H9 (cell line): ENCODE results near the gene LTB4R2. TPM values are rescaled to one million over a fixed set of nuclear protein-coding genes. Genes with fewer than 3 reads are reported as not detected.
A peak's percentile ranks its signal among the peaks of the same experiment; 100 is the strongest.

ENCODE experiments used
- DNase-seq: peaks from one replicate; pipeline ENCODE4 v3.0.0-alpha.2; 2017
- H2AFZ ChIP-seq: one replicate; pipeline ENCODE4 v1.6.1; 2013; ENCODE audit warnings: mild to moderate bottlenecking, low read length, control low read depth, moderate library complexity
- H2AK5ac ChIP-seq: 2 replicates; pipeline ENCODE4 v1.6.1; 2013; ENCODE audit warnings: low read length, control low read depth, mixed read lengths; ENCODE audit not compliant: insufficient read length
- H2BK120ac ChIP-seq: one replicate; pipeline ENCODE4 v1.6.1; 2013; ENCODE audit warnings: low read depth, mild to moderate bottlenecking, low read length, control low read depth, inconsistent platforms; ENCODE audit not compliant: poor library complexity, severe bottlenecking
- H2BK12ac ChIP-seq: 2 replicates; pipeline ENCODE4 v1.6.1; 2013; ENCODE audit warnings: low read length, control low read depth, mixed read lengths, low read depth; ENCODE audit not compliant: insufficient read length
- H2BK15ac ChIP-seq: 2 replicates; pipeline ENCODE4 v1.6.1; 2013; ENCODE audit warnings: low read depth, low read length, control low read depth
- H2BK20ac ChIP-seq: one replicate; pipeline ENCODE4 v1.6.1; 2013; ENCODE audit warnings: low read depth, mild to moderate bottlenecking, low read length, control low read depth, inconsistent platforms; ENCODE audit not compliant: poor library complexity, severe bottlenecking
- H2BK5ac ChIP-seq: 2 replicates; pipeline ENCODE4 v1.6.1; 2013; ENCODE audit warnings: low read length, control low read depth, mixed read lengths; ENCODE audit not compliant: insufficient read length
- H3K14ac ChIP-seq: 2 replicates; pipeline ENCODE4 v1.6.1; 2013; ENCODE audit warnings: low read length, control low read depth; ENCODE audit not compliant: insufficient read depth
- H3K18ac ChIP-seq: 2 replicates; pipeline ENCODE4 v1.6.1; 2013; ENCODE audit warnings: low read depth, mild to moderate bottlenecking, mixed read lengths, low read length, control low read depth; ENCODE audit not compliant: insufficient read length
- H3K23ac ChIP-seq: 2 replicates; pipeline ENCODE4 v1.6.1; 2013; ENCODE audit warnings: low read length, control low read depth, mixed read lengths, low read depth; ENCODE audit not compliant: insufficient read length
- H3K23me2 ChIP-seq: 2 replicates; pipeline ENCODE4 v1.6.1; 2013; ENCODE audit warnings: low read depth, mild to moderate bottlenecking, mixed read lengths, low read length, control low read depth; ENCODE audit not compliant: insufficient read length, poor library complexity, severe bottlenecking
- H3K27ac ChIP-seq: 2 replicates; pipeline ENCODE4 v1.5.1; 2013; ENCODE audit warnings: low read length, control low read depth, mixed read lengths, low read depth; ENCODE audit not compliant: insufficient read length
- H3K27me3 ChIP-seq: 2 replicates; pipeline ENCODE4 v1.6.1; 2013; ENCODE audit warnings: low read length, control low read depth, inconsistent platforms; ENCODE audit not compliant: insufficient read depth
- H3K4ac ChIP-seq: 2 replicates; pipeline ENCODE4 v1.6.1; 2013; ENCODE audit warnings: low read depth, mild to moderate bottlenecking, control low read depth, inconsistent platforms, low read length, moderate library complexity
- H3K4me1 ChIP-seq: 2 replicates; pipeline ENCODE4 v1.6.1; 2013; ENCODE audit warnings: low read length, control low read depth, inconsistent platforms; ENCODE audit not compliant: insufficient read depth
- H3K4me2 ChIP-seq: 2 replicates; pipeline ENCODE4 v1.6.1; 2013; ENCODE audit warnings: low read length, control low read depth, mixed read lengths; ENCODE audit not compliant: insufficient read length, insufficient read depth
- H3K56ac ChIP-seq: 2 replicates; pipeline ENCODE4 v1.6.1; 2013; ENCODE audit warnings: low read depth, mild to moderate bottlenecking, mixed read lengths, low read length, control low read depth; ENCODE audit not compliant: insufficient read length
- H3K79me1 ChIP-seq: 2 replicates; pipeline ENCODE4 v1.6.1; 2013; ENCODE audit warnings: low read depth, mild to moderate bottlenecking, moderate library complexity, low read length, control low read depth, inconsistent platforms; ENCODE audit not compliant: insufficient read depth, poor library complexity, severe bottlenecking
- H3K79me2 ChIP-seq: 2 replicates; pipeline ENCODE4 v1.6.1; 2013; ENCODE audit warnings: low read length, control low read depth, inconsistent platforms; ENCODE audit not compliant: insufficient read depth
- H3K9ac ChIP-seq: 2 replicates; pipeline ENCODE4 v1.6.1; 2013; ENCODE audit warnings: low read length, control low read depth, mixed read lengths; ENCODE audit not compliant: insufficient read length; ENCODE audit errors: extremely low read depth
- H3K9me3 ChIP-seq: one replicate; pipeline ENCODE4 v1.6.1; 2013; ENCODE audit warnings: low read depth, low read length, inconsistent platforms; ENCODE audit not compliant: control insufficient read depth
- H3T11ph ChIP-seq: one replicate; pipeline ENCODE4 v1.6.1; 2013; ENCODE audit warnings: mild to moderate bottlenecking, low read length, control low read depth, inconsistent platforms
- H4K20me1 ChIP-seq: one replicate; pipeline ENCODE4 v1.6.1; 2013; ENCODE audit not compliant: control insufficient read depth, insufficient read length, insufficient read depth
- H4K5ac ChIP-seq: 2 replicates; pipeline ENCODE4 v1.6.1; 2013; ENCODE audit warnings: low read depth, mild to moderate bottlenecking, mixed read lengths, low read length, control low read depth; ENCODE audit not compliant: insufficient read length
- H4K8ac ChIP-seq: replicated peaks from 2 replicates; pipeline ENCODE4 v1.6.1; 2013; ENCODE audit warnings: low read length, control low read depth, mixed read lengths, low read depth; ENCODE audit not compliant: insufficient read length
- H4K91ac ChIP-seq: 2 replicates; pipeline ENCODE4 v1.6.1; 2013; ENCODE audit warnings: low read depth, mild to moderate bottlenecking, moderate library complexity, mixed read lengths, low read length, control low read depth; ENCODE audit not compliant: insufficient read length
- H3K27ac Mint-ChIP-seq, 3 experiments: 2 replicates in 2 of 3; 3 replicates in 1 of 3; pipeline ENCODE4 v1.8.0; 2020 to 2021; ENCODE audit warnings: mixed read lengths in 3 of 3, mild to moderate bottlenecking in 1 of 3, moderate library complexity in 1 of 3
- H3K27me3 Mint-ChIP-seq: 2 replicates; pipeline ENCODE4 v1.8.0; 2021; ENCODE audit warnings: low read depth, mild to moderate bottlenecking, moderate library complexity, mixed read lengths
- H3K36me3 Mint-ChIP-seq, 3 experiments: 2 replicates in 2 of 3; 3 replicates in 1 of 3; pipeline ENCODE4 v1.8.0; 2020 to 2021; ENCODE audit warnings: low read depth in 3 of 3, mixed read lengths in 3 of 3; ENCODE audit not compliant: insufficient read depth in 1 of 3
- H3K4me1 Mint-ChIP-seq, 2 experiments: 2 replicates each; pipeline ENCODE4 v1.8.0; 2020; ENCODE audit warnings: mixed read lengths in 2 of 2
- H3K4me3 Mint-ChIP-seq, 2 experiments: 2 replicates in 1 of 2; 3 replicates in 1 of 2; pipeline ENCODE4 v1.8.0; 2020 to 2021; ENCODE audit warnings: mild to moderate bottlenecking in 2 of 2, mixed read lengths in 2 of 2, moderate library complexity in 1 of 2
- H3K9me3 Mint-ChIP-seq, 2 experiments: 2 replicates in 1 of 2; 3 replicates in 1 of 2; pipeline ENCODE4 v1.8.0; 2020; ENCODE audit warnings: mild to moderate bottlenecking in 2 of 2, mixed read lengths in 2 of 2, moderate library complexity in 1 of 2
- WGBS: extraction: QIAGEN DNeasy Blood & Tissue Kit; methylation state at CpG from one replicate; pipeline ENCODE4 v1.1.7; 2013; ENCODE audit warnings: missing lambda C conversion rate, low lambda C conversion rate, mixed read lengths; ENCODE audit not compliant: insufficient read length; ENCODE audit errors: extremely low coverage; 5-methylcytosine and 5-hydroxymethylcytosine counted together
- total RNA-seq: library from RNA; stranded (reverse); gene quantifications from 2 replicates; pipeline ENCODE4 v1.2.1, GENCODE V29; 2021
- TF ChIP-seq, protein P1 (sequence below): fragments of 200-600 bp; sonication (generic); conservative IDR thresholded peaks from 3 replicates; pipeline ENCODE4 v1.8.0; 2021; ENCODE audit warnings: antibody characterized with exemption, mild to moderate bottlenecking

Gene LTB4R2
- total RNA-seq, 1 experiment from 2014 or later: 13.4 TPM

DNA sequence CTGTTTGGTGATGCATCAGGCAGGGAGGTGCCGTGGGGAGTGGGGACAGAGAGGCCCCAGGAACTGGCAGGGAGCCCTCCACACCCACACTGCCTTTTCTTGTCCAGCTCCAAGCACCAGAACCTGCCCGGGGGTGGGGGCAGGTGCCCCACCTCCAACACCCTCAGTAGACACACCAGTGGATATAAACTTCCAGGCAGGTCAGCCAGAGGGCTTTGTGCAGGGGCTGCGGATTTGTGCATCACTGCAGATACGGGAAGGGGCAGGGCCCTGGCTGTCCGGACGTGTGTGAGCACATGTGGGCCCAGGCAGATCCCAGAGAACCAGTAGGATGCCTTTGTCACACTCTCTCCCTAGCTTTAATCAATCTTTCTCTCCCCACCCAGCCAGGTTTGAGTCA lies 45.6 kb upstream of the LTB4R2 start:
- no peaks in the 10 kb centered on the region for H3K9me3 ChIP-seq
- H4K8ac ChIP-seq: no peak overlapping the region
- Mint-ChIP-seq H3K4me1 (no peaks in the 10 kb centered on the region; a peak in 1 of 4 replicates), H3K9me3 (no peaks in the 10 kb centered on the region), H3K36me3 (peaks cover 3 to 19% (median 14%) of the 10 kb centered on the region in 3 experiments; a peak in 5 of 7 replicates), H3K27me3 (no peaks in the 10 kb centered on the region; the same call in 1 of the 2 replicates), H3K27ac (peak overlapping the region in 1 of 3 experiments; percentile 75; a peak in 2 of 7 replicates), H3K4me3 (0 out of 5 replicates have a peak overlapping the region, but pooled peaks of 1 of the 2 experiments have one; percentile 14)
- H3K79me2 ChIP-seq: no peaks in the 10 kb centered on the region
- H4K91ac ChIP-seq: no peak overlapping the region
- no peak overlapping the region for H2AK5ac ChIP-seq
- H3K4me2 ChIP-seq: no peak overlapping the region
- H2BK12ac ChIP-seq: no peak overlapping the region
- H3K9ac ChIP-seq: no peak overlapping the region
- no peak overlapping the region for H3T11ph ChIP-seq
- H3K27ac ChIP-seq: no peak overlapping the region
- no peak overlapping the region for H3K4ac ChIP-seq
- H2BK15ac ChIP-seq: no peak overlapping the region
- no peak overlapping the region for H3K56ac ChIP-seq
- DNase-seq: no peak
- H4K20me1 ChIP-seq: no peaks in the 10 kb centered on the region
- H3K14ac ChIP-seq: no peak overlapping the region
- no peaks in the 10 kb centered on the region for H3K4me1 ChIP-seq
- H3K79me1 ChIP-seq: no peaks in the 10 kb centered on the region
- TF ChIP-seq, protein P1, sequence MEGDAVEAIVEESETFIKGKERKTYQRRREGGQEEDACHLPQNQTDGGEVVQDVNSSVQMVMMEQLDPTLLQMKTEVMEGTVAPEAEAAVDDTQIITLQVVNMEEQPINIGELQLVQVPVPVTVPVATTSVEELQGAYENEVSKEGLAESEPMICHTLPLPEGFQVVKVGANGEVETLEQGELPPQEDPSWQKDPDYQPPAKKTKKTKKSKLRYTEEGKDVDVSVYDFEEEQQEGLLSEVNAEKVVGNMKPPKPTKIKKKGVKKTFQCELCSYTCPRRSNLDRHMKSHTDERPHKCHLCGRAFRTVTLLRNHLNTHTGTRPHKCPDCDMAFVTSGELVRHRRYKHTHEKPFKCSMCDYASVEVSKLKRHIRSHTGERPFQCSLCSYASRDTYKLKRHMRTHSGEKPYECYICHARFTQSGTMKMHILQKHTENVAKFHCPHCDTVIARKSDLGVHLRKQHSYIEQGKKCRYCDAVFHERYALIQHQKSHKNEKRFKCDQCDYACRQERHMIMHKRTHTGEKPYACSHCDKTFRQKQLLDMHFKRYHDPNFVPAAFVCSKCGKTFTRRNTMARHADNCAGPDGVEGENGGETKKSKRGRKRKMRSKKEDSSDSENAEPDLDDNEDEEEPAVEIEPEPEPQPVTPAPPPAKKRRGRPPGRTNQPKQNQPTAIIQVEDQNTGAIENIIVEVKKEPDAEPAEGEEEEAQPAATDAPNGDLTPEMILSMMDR: no peak
- no peak overlapping the region for H2AFZ ChIP-seq
- H3K23ac ChIP-seq: no peak overlapping the region
- H4K5ac ChIP-seq: no peak overlapping the region
- no CpG with 5 or more reads among the region's 6 CpGs for WGBS
- H3K18ac ChIP-seq: no peak overlapping the region
- H2BK20ac ChIP-seq: no peak overlapping the region
- no peaks in the 10 kb centered on the region for H3K27me3 ChIP-seq
- no peak overlapping the region for H2BK5ac ChIP-seq
- no peaks in the 10 kb centered on the region for H3K23me2 ChIP-seq
- H2BK120ac ChIP-seq: no peak overlapping the region
